ENCODE results near the gene ATF6B.

DNA sequence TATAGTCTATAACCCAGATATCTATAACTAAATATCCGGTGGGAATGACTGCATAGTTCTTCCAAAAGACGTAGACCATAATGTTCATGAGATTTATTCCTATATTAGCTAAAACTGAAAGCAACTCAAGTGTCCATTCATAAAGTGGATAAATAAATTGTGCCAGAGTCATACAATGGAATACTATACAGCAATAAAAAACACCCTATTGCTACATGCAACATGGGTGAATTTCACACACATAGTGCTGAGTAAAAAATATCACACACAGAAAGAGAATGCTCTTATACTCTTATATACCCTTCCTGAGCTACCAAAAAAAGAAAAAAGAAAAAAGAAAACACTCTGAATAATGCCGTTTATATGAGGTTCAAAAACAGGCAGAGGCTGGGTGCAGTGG lies 25.8 kb downstream of the ATF6B start:
- no peak for TF ChIP-seq CTCF (IDR thresholded peaks at IDR 0.05)
- TF ChIP-seq POLR2A (IDR thresholded peaks at IDR 0.05): no peak

All from lower leg skin (tissue), 3 donors.